ENCODE results near the gene ZFAND6.
"Not testable (repeated sequence)": the region's sequence is repeated elsewhere in the genome, so short reads cannot be mapped to it uniquely, and the experiment has no call there.

ZFAND6 gene

GRCh38 chr15:80058851-80059785 is at the start of gene ZFAND6:
Gene ZFAND6 (plus strand): TSS chr15:80059676. CDS start chr15:80120345, 60,669 bp downstream.
- DNase-seq (ENCODE audit: low read depth): peak; percentile 88

- no peak for DNase-seq (ENCODE audit: low read depth)
Measured at GRCh38 chr15:80010131-80010673, 49.3 kb upstream of the ZFAND6 start.

GRCh38 chr15:80011041-80011523 is 48.4 kb upstream of the ZFAND6 start:
- DNase-seq (ENCODE audit: low read depth): peak; percentile 76

GRCh38 chr15:80011596-80011995 is 47.9 kb upstream of the ZFAND6 start:
- DNase-seq (ENCODE audit: low read depth): no peak

GRCh38 chr15:80012060-80012726 is 47.3 kb upstream of the ZFAND6 start:
- no peak for DNase-seq (ENCODE audit: low read depth)

GRCh38 chr15:80014186-80014585 is 45.3 kb upstream of the ZFAND6 start:
- not testable (repeated sequence) for DNase-seq (ENCODE audit: low read depth)

GRCh38 chr15:80015156-80015555 is 44.3 kb upstream of the ZFAND6 start:
- no peak for DNase-seq (ENCODE audit: low read depth)

GRCh38 chr15:80016506-80016905 is 43.0 kb upstream of the ZFAND6 start:
- not testable (repeated sequence) for DNase-seq (ENCODE audit: low read depth)

- not testable (repeated sequence) for DNase-seq (ENCODE audit: low read depth)
Measured at GRCh38 chr15:80017139-80017538, 42.3 kb upstream of the ZFAND6 start.

GRCh38 chr15:80019168-80019745 is 40.2 kb upstream of the ZFAND6 start:
- no peak for DNase-seq (ENCODE audit: low read depth)

- DNase-seq (ENCODE audit: low read depth): not testable (repeated sequence)
Measured at GRCh38 chr15:80020149-80020548, 39.3 kb upstream of the ZFAND6 start.

GRCh38 chr15:80020731-80021130 is 38.7 kb upstream of the ZFAND6 start:
- DNase-seq (ENCODE audit: low read depth): no peak

GRCh38 chr15:80026310-80026709 is 33.2 kb upstream of the ZFAND6 start:
- no peak for DNase-seq (ENCODE audit: low read depth)

- no peak for DNase-seq (ENCODE audit: low read depth)
Measured at GRCh38 chr15:80026754-80027153, 32.7 kb upstream of the ZFAND6 start.

GRCh38 chr15:80028937-80029336 is 30.5 kb upstream of the ZFAND6 start:
- no peak for DNase-seq (ENCODE audit: low read depth)

GRCh38 chr15:80031841-80032240 is 27.6 kb upstream of the ZFAND6 start:
- no peak for DNase-seq (ENCODE audit: low read depth)

GRCh38 chr15:80034629-80035028 is 24.8 kb upstream of the ZFAND6 start:
- DNase-seq (ENCODE audit: low read depth): no peak

GRCh38 chr15:80036071-80036470 is 23.4 kb upstream of the ZFAND6 start:
- DNase-seq (ENCODE audit: low read depth): no peak

- DNase-seq (ENCODE audit: low read depth): no peak
Measured at GRCh38 chr15:80041494-80042253, 17.8 kb upstream of the ZFAND6 start.

GRCh38 chr15:80042568-80042967 is 16.9 kb upstream of the ZFAND6 start:
- DNase-seq (ENCODE audit: low read depth): no peak

GRCh38 chr15:80045219-80045618 is 14.3 kb upstream of the ZFAND6 start:
- DNase-seq (ENCODE audit: low read depth): not testable (repeated sequence)

- DNase-seq (ENCODE audit: low read depth): no peak
Measured at GRCh38 chr15:80049046-80049445, 10.4 kb upstream of the ZFAND6 start.
